Measurements from ENCODE around the gene XG. TPM values are rescaled to one million over a fixed set of nuclear protein-coding genes. Genes with fewer than 3 reads are reported as not detected.
"Not testable (repeated sequence)": the region's sequence is repeated elsewhere in the genome, so short reads cannot be mapped to it uniquely, and the experiment has no call there.

Gene XG
- total RNA-seq, 1 donor from 2014 or later, result 2.6 TPM

GRCh38 chrX:2773166-2774055, 21.6 kb downstream of the XG start:
- intact Hi-C loops (cut with DNase I); DNase-seq (ENCODE audit: low spot score): not testable (repeated sequence)

DNA sequence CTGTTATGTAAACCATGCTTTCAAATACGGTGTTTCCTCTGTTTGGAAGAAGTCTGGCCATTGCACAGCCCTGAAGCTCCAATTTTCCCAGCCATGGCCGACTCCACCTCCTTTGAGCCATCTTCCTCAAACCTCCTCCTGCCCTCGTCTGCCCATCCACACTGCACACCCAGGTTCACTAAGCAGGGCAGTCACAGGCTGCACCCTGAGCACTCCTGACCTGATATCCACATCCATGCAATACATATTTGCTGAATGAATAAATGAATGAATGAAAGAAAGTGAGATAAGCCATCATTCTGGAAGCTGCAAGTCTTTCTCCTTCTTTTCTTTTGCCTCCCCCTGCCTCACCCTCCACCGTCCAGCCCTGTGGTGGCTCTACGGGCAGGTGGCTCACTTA, 22.2 kb downstream of the XG start:
- DNase-seq (ENCODE audit: low spot score), result no peak
- intact Hi-C loops (cut with DNase I), result no loop called here

GRCh38 chrX:2774776-2775175, 22.9 kb downstream of the XG start:
- intact Hi-C loops (cut with DNase I), result no loop called here
- no peak for DNase-seq (ENCODE audit: low spot score)

GRCh38 chrX:2780472-2781225, 28.8 kb downstream of the XG start:
- DNase-seq (ENCODE audit: low spot score); intact Hi-C loops (cut with DNase I): not testable (repeated sequence)

- no peak for DNase-seq (ENCODE audit: low spot score)
- intact Hi-C loops (cut with DNase I), result no loop called here
Measured at GRCh38 chrX:2781226-2781571, 29.4 kb downstream of the XG start.

DNA sequence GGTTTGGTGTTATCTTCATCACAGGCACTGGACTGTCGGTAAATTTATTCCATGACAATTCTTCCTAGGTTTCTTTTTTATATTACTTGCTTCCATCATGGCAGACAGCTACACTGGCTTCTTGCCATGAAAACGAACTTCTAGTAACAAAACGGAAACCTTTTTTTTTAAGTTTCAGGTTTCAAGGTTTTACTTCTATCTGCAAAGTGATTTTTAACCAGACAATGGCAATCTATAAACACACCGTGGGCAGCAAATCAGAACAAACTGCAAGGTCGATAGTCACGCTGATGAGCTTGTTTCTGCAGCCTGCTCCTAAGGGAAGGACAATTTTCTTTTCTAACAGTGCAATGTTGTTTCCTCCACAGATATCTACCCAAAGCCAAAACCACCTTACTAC, 29.9 kb downstream of the XG start:
- intact Hi-C loops (cut with DNase I), result no loop called here
- no peak for DNase-seq (ENCODE audit: low spot score)

DNA sequence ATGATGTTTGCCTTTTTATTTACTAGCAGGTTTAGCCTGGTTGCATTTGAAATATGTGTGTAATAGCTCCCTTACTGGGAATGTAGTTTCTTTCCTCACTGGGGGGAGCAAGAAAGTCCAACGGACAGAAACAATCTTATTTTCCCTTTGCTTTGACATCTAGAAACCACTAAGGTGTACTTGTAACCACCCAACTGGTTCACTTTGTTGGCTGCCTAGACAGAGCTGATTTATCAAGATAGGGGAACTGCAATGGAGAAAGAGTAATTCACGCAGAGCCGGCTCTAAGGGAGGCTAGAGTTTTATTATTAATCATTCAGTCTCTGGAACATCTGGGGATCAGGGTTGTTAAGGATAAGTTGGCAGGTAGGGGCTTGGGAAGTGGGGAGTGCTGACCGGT, 30.3 kb downstream of the XG start:
- intact Hi-C loops (cut with DNase I), result no loop called here
- DNase-seq (ENCODE audit: low spot score), result no peak

DNA sequence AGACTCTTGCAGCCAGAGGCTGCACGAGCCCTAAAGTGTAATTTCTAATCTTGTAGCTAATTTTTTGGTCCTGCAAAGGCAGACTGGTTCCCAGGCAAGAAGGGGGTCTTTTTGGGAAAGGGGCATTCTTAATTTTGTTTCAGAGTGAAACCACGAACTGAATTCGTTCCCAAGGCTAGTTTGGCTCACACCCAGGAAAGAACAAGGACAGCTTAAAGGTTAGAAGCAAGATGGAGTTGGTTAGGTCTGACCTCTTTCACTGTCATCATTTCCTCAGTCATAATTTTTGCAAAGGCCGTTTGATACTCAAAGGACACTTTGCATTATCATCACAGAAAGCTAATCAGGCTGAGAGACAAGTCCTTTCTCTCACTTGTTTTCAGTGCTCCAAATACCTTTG, 30.9 kb downstream of the XG start:
- intact Hi-C loops (cut with DNase I), result no loop called here
- no peak for DNase-seq (ENCODE audit: low spot score)

DNA sequence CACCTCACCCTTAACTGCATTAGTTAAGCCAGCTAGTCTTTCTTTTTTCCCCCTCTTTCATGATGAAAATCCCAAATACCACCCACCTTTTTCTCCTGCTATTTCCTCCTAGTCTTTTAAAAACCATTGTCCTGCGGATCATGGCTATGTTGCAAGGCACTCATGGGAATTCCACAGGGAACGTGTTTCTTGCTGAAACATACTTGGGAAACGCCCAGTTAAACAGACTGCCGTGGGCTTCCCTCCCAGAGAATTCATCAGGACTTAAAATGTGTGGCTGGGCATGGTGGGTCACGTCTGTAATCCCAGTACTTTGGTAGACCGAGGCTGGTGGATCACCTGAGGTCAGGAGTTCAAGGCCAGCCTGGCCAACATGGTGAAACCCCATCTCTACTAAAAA, 32.2 kb downstream of the XG start:
- no peak for DNase-seq (ENCODE audit: low spot score)
- intact Hi-C loops (cut with DNase I), result no loop called here

GRCh38 chrX:2785538-2785937, 33.7 kb downstream of the XG start:
- intact Hi-C loops (cut with DNase I), result no loop called here
- no peak for DNase-seq (ENCODE audit: low spot score)

DNA sequence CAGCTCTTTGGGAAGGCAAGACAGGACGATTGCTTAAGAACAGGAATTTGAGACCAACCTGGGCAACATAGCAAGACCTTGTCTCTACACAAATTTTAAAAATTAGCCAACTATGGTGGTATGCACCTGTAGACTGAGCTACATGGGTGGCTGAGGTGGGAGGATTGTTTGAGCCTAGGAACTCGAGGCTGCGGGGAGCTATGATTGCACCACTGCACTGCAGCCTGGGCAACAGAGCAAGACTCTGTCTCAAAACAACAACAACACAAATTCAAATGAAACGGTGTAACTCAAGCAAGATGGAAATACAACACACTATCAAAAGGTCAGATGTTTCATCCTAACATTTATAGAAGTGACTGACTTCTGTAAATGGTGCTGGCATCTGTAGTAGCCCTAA, 37.1 kb downstream of the XG start:
- DNase-seq (ENCODE audit: low spot score), result no peak
- intact Hi-C loops (cut with DNase I), result no loop called here

DNA sequence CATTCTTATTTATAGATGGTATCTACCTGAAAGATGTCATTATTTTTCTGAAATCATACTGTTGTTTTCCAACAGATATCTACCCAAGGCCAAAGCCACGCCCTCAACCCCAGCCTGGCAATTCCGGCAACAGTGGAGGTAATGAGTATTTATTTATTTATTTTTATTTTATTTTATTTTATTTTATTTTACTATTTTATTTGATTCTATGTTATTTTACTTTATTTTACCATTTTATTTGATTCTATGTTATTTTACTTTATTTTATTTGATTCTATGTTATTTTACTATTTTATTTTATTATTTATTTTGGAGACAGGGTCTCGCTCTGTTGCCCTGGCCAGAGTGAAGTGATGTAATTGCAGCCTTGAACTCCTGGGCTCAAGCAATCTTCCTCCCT, 37.7 kb downstream of the XG start:
- DNase-seq (ENCODE audit: low spot score), result no peak
- intact Hi-C loops (cut with DNase I), result no loop called here

DNA sequence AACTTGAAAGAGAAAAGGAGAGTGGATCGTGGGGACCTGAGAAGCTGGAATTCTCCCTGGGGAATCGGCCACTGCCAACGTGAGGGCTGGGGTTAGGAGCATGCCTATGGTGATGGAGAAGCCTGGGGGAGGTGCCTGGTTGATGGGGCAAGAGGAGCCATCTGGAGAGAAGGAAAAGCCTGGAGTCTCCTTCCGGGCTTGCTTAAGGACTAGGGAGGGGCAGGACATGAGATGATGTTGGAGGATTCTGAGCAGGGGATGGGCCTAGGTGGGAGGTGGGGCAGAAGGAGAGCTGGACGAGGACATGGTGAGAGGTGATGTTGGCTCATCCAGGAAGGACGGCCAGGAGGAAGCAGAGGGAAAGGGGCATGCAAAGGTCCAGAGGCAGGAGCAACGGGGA, 41.9 kb downstream of the XG start:
- intact Hi-C loops (cut with DNase I), result no loop called here
- no peak for DNase-seq (ENCODE audit: low spot score)

DNA sequence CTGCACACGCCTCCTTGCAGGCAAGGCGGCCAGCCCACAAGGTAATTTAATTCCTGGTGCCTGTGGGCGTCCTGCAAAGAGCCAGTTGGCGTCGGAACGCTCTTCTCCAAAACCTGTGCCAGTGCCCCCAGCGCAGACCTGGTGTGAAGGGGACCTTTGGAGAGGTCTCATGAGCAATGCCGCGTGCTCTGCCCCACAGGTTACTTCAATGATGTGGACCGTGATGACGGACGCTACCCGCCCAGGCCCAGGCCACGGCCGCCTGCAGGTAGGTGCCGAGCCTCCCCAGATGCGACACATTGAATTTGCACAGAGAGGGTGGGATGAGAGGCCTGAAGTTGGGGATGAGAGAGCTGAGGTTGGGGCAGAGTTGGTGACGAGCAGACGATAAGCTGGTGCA, 42.5 kb downstream of the XG start:
- no peak for DNase-seq (ENCODE audit: low spot score)
- intact Hi-C loops (cut with DNase I), result no loop called here

GRCh38 chrX:2796808-2797207, 45.0 kb downstream of the XG start:
- DNase-seq (ENCODE audit: low spot score); intact Hi-C loops (cut with DNase I): not testable (repeated sequence)

- no peak for DNase-seq (ENCODE audit: low spot score)
- intact Hi-C loops (cut with DNase I), result no loop called here
Measured at GRCh38 chrX:2799369-2799768, 47.5 kb downstream of the XG start.

DNA sequence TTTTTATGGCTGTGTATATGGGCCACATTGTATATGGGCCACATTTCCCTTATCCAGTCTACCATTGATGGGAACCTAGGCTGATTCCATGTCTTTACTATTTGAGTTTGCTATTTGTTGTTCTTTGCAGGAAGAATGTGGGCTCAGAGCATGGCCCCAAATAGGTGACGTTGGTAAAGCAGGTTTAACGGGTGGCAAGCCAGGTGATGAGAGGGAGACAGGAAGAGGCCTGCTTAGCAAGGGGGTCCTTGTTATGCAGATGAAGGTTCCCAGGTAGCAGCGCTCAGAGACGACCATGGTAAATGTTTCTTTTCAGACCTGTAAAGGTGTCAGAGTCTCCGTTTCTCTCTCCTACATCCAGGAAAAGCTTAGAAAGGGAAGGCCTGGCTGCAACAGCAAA, 48.1 kb downstream of the XG start:
- DNase-seq (ENCODE audit: low spot score); intact Hi-C loops (cut with DNase I): not testable (repeated sequence)

- intact Hi-C loops (cut with DNase I), result no loop called here
Measured at GRCh38 chrX:2801223-2801622, 49.4 kb downstream of the XG start.

GRCh38 chrX:2802376-2803090, 50.7 kb downstream of the XG start:
- DNase-seq (ENCODE audit: low spot score); intact Hi-C loops (cut with DNase I): not testable (repeated sequence)

More at GRCh38 chrX:2801223-2801622, 49.4 kb downstream of the XG start:
- no peak for DNase-seq (ENCODE audit: low spot score)

DNA sequence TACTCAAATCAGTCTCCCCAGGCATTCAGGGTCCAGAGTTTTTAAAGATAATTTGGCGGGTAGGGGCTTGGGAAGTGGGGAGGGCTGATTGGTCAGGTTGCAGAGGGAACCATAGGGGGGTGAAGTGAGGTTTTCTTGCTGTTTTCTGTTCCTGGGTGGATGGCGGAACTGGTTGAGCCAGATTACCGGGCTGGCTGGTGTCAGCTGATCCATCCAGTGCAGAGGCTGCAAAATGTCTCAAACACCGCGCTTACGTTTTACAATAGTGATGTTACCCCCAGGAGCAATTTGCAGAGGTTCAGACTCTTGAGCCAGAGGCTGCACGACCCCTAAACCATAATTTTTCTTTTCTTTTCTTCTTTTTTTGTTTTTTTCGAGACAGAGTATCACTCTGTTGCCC, 51.6 kb downstream of the XG start:
- intact Hi-C loops (cut with DNase I); DNase-seq (ENCODE audit: low spot score): not testable (repeated sequence)

All from cardiac septum (tissue), 1 donor.